Measurements from ENCODE around the gene MIA3. TPM values are rescaled to one million over a fixed set of nuclear protein-coding genes. Genes with fewer than 3 reads are reported as not detected.

The MIA3 gene
- total RNA-seq, 4 donors from 2014 or later, result 24.1 to 75.3 (median 47.9) TPM

GRCh38 chr1:222589462-222590302 is 28.2 kb upstream of the MIA3 start, which contains the start of gene TAF1A:
Gene TAF1A, minus strand, starts transcription at chr1:222589933.
- H3K27me3 ChIP-seq, result no peaks in the 10 kb centered on the region
- H3K4me1 ChIP-seq, result peaks cover 12 to 18% of the 10 kb centered on the region in 2 donors
- peak within 1 kb of the TSS; percentile 75 to 82 (median 80) for H3K27ac ChIP-seq
- peak within 1 kb of the TSS; percentile 67 to 76 (median 72) for H3K4me3 ChIP-seq
- no peaks in the 10 kb centered on the region for H3K9me3 ChIP-seq
- intact Hi-C loops (cut with DNase I; ENCODE audit: low total_unique reads) (loop anchor here (5.0 kb wide), 1 partner anchor 53 kb away; no protein-coding TSS in a partner anchor), in situ Hi-C loops (cut with MboI; ENCODE audit: low sequenced_read_pairs in 4 of 4) (no loop called here)
- peak; percentile 78 to 80 for DNase-seq
- no peaks in the 10 kb centered on the region for H3K36me3 ChIP-seq
- TF ChIP-seq POLR2A (IDR thresholded peaks at IDR 0.05) (no peak), CTCF (IDR thresholded peaks at IDR 0.05 in 4 of 5, conservative IDR thresholded peaks at IDR 0.05 in 1 of 5) (no peak)
- ATAC-seq, result peak; percentile 92 to 99

GRCh38 chr1:222592171-222592570 is 25.7 kb upstream of the MIA3 start:
- Histone ChIP-seq H3K27ac (no peak overlapping the region), H3K9me3 (no peaks in the 10 kb centered on the region), H3K4me1 (peaks cover 12 to 18% of the 10 kb centered on the region in 2 donors), H3K4me3 (no peak overlapping the region), H3K27me3 (no peaks in the 10 kb centered on the region), H3K36me3 (no peaks in the 10 kb centered on the region)
- DNase-seq (no peak), ATAC-seq (no peak)
- TF ChIP-seq POLR2A (IDR thresholded peaks at IDR 0.05), result no peak
- TF ChIP-seq CTCF (IDR thresholded peaks at IDR 0.05 in 4 of 5, conservative IDR thresholded peaks at IDR 0.05 in 1 of 5), result no peak
- in situ Hi-C loops (cut with MboI; ENCODE audit: low sequenced_read_pairs in 4 of 4), result no loop called here
- intact Hi-C loops (cut with DNase I; ENCODE audit: low total_unique reads), result loop anchor here (5.0 kb wide), 1 partner anchor 50 kb away; no protein-coding TSS in a partner anchor

- ATAC-seq (no peak), DNase-seq (no peak)
- no peak overlapping the region for H3K27ac ChIP-seq
- no peak for TF ChIP-seq POLR2A (IDR thresholded peaks at IDR 0.05)
- no peaks in the 10 kb centered on the region for H3K9me3 ChIP-seq
- H3K4me3 ChIP-seq, result no peak overlapping the region
- peaks cover 6 to 7% of the 10 kb centered on the region in 2 donors for H3K4me1 ChIP-seq
- in situ Hi-C loops (cut with MboI; ENCODE audit: low sequenced_read_pairs in 4 of 4), result no loop called here
- H3K36me3 ChIP-seq, result no peaks in the 10 kb centered on the region
- intact Hi-C loops (cut with DNase I; ENCODE audit: low total_unique reads), result loop anchor here (5.0 kb wide), 1 partner anchor 48 kb away; no protein-coding TSS in a partner anchor
- no peaks in the 10 kb centered on the region for H3K27me3 ChIP-seq
Observed at GRCh38 chr1:222594789-222595188, 23.1 kb upstream of the MIA3 start.

GRCh38 chr1:222596696-222597095 is 21.2 kb upstream of the MIA3 start:
- TF ChIP-seq CTCF (IDR thresholded peaks at IDR 0.05 in 4 of 5, conservative IDR thresholded peaks at IDR 0.05 in 1 of 5), result no peak
- TF ChIP-seq POLR2A (IDR thresholded peaks at IDR 0.05), result no peak
- H3K27ac ChIP-seq, result no peak overlapping the region
- H3K4me1 ChIP-seq, result no peaks in the 10 kb centered on the region
- intact Hi-C loops (cut with DNase I; ENCODE audit: low total_unique reads), result no loop called here
- no peak for ATAC-seq
- no peaks in the 10 kb centered on the region for H3K27me3 ChIP-seq
- in situ Hi-C loops (cut with MboI; ENCODE audit: low sequenced_read_pairs in 4 of 4), result no loop called here
- no peak for DNase-seq
- no peaks in the 10 kb centered on the region for H3K9me3 ChIP-seq
- H3K4me3 ChIP-seq, result no peak overlapping the region
- H3K36me3 ChIP-seq, result no peaks in the 10 kb centered on the region

GRCh38 chr1:222600281-222600680 is 17.6 kb upstream of the MIA3 start:
- ATAC-seq (no peak), DNase-seq (no peak)
- intact Hi-C loops (cut with DNase I; ENCODE audit: low total_unique reads) (no loop called here), in situ Hi-C loops (cut with MboI; ENCODE audit: low sequenced_read_pairs in 4 of 4) (no loop called here)
- H3K27me3 ChIP-seq, result no peaks in the 10 kb centered on the region
- no peaks in the 10 kb centered on the region for H3K36me3 ChIP-seq
- H3K27ac ChIP-seq, result no peak overlapping the region
- TF ChIP-seq CTCF (IDR thresholded peaks at IDR 0.05 in 4 of 5, conservative IDR thresholded peaks at IDR 0.05 in 1 of 5), result no peak
- no peak for TF ChIP-seq POLR2A (IDR thresholded peaks at IDR 0.05)
- no peaks in the 10 kb centered on the region for H3K9me3 ChIP-seq
- H3K4me1 ChIP-seq, result no peaks in the 10 kb centered on the region
- no peak overlapping the region for H3K4me3 ChIP-seq

All from gastrocnemius medialis (tissue), 4 donors.